NCI-H82 (cell line): ENCODE results near the gene SPIRE2.
A peak's percentile ranks its signal among the peaks of the same experiment; 100 is the strongest.
"Not testable (repeated sequence)": the region's sequence is repeated elsewhere in the genome, so short reads cannot be mapped to it uniquely, and the experiment has no call there.

Experiments used
- DNase-seq: peaks from one replicate; lab custom pipeline; 2025; lab: John Stamatoyannopoulos, UW

Gene SPIRE2, protein sequence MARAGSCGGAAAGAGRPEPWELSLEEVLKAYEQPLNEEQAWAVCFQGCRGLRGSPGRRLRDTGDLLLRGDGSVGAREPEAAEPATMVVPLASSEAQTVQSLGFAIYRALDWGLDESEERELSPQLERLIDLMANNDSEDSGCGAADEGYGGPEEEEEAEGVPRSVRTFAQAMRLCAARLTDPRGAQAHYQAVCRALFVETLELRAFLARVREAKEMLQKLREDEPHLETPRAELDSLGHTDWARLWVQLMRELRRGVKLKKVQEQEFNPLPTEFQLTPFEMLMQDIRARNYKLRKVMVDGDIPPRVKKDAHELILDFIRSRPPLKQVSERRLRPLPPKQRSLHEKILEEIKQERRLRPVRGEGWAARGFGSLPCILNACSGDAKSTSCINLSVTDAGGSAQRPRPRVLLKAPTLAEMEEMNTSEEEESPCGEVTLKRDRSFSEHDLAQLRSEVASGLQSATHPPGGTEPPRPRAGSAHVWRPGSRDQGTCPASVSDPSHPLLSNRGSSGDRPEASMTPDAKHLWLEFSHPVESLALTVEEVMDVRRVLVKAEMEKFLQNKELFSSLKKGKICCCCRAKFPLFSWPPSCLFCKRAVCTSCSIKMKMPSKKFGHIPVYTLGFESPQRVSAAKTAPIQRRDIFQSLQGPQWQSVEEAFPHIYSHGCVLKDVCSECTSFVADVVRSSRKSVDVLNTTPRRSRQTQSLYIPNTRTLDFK

DNA sequence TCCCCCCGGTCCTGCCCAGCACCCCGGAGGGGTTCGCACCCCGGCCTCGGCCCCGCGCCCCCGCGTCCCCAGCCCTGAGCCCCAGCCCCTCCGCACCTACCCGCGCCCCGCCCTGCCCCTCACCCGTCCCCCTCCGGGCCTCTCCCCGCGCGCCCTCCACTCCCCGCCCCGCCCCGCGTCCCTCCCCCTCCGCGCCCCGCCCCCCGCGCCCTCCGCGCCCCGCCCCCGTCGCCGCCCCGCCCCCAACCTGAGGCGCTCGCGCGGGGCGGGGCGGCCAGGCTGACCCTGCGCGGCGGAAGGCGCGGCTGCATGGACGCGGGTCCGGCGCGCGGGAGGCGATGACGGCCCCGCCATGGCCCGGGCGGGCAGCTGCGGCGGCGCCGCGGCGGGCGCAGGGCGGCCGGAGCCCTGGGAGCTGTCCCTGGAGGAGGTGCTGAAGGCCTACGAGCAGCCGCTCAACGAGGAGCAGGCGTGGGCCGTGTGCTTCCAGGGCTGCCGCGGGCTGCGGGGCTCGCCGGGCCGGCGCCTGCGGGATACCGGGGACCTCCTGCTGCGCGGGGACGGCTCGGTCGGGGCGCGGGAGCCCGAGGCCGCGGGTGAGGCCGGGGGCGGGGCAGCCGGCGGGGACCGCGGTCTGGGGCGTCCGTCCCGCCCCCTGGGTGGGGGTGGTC, at the start of gene SPIRE2:
Gene SPIRE2, plus strand, starts transcription at position 277 of the 671 bp plus-strand sequence. Its CDS starts 76 bp downstream, at position 353.
- peak; percentile 64 for DNase-seq

DNA sequence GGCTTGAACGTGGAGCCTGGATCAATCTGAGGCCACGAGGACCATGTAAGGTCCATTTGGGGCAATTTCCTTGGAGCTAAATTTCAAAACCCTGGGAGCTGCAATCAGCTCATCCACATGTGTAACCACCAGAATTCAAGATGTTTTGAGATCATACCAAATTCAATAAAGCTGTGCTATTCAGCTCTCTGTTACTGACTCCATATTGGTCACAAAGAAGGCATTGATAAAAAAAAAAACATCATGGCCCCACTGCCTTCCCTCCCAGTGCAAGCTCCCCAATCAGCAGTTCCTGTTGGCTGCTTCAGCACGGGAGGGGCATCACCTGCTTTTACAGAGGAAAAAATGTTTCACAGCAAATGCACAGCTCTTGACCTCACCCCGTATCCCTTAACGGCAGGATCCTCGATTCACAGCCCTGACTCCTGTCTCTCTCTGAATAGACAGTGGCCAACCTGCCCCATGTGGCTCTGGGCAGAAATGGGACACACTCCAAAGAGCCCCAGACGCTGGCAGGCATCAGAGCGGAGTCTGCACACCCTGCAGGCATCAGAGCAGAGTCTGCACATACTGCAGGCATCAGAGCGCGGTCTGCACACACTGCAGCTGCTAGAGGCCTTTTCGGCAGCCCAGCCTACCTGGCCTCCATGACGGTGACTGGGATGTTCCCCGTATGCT, 48.9 kb upstream of the SPIRE2 start:
- no peak for DNase-seq

DNA sequence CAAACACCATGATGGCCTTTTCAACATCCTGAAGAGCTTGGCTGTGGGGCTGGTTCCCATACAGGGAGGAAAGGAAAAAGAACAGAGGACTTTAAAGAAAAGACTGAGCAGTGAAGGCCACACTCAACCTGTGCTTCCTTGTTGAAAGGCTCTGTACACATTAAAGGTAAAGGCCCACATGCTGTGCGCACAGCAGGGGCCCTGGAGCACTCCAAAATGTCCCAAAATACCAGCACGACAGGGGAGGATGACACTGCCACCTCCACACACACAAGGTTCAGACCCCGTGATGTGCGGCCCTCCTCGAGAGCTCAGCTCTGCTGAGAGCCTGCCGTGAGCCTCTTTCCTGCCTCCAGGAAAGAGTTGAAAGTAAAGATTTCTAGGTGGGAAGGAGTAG, 48.4 kb upstream of the SPIRE2 start:
- DNase-seq, result no peak

DNA sequence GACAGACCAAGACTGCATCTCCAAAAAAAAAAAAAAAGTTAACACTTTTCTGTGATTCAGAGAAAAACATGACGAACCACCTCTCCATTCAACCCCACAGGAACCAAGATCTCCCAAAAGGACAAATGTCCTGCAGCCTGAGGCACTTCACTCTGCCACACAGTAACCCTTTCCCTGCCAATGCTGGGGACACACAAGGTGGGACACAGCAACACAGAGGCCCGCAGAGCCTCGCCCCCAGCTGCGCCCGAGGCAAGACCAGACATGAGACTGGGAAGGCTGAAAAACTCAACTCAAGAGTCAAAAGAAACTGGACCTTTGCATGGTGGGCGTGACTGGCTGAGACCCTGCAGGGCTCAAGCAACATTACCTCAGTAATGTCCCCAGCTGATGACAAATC, 45.8 kb upstream of the SPIRE2 start:
- no peak for DNase-seq

DNA sequence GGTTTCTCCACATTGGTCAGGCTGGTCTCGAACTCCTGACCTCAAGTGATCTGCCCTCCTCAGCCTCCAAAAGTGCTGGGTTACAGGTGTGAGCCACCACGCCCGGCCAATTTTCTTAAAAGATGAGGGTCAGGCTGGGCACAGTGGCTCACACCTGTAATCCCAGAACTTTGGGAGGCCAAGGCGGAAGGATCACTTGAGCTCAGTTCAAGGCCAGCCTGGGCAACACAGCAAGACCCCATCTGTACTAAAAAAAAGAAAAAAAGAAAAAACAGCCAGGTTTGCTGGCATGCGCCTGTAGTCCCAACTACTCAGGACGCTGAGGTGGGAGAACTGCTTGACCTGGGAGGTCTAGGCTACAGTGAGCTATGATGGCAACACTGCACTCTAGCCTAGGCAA, 44.3 kb upstream of the SPIRE2 start:
- not testable (repeated sequence) for DNase-seq

DNA sequence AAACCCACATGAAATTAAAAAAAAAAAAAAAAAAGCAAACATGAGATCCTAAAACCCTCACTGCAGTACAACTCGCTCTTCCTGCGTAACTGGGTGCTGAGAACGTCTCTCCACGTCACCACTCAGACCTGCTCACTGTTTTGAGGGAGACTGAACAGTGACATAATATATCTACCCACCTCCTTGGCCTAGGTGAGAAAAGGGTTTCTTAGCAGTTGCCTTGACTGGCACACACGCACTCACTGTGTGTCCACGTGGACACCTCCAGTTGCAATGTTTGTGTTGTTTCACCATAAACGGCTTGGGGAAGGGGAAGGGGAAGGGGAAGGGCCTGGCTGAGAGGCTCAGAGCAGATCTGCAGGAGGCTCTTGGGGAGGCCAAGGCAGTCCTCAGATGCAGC, 43.9 kb upstream of the SPIRE2 start:
- no peak for DNase-seq

DNA sequence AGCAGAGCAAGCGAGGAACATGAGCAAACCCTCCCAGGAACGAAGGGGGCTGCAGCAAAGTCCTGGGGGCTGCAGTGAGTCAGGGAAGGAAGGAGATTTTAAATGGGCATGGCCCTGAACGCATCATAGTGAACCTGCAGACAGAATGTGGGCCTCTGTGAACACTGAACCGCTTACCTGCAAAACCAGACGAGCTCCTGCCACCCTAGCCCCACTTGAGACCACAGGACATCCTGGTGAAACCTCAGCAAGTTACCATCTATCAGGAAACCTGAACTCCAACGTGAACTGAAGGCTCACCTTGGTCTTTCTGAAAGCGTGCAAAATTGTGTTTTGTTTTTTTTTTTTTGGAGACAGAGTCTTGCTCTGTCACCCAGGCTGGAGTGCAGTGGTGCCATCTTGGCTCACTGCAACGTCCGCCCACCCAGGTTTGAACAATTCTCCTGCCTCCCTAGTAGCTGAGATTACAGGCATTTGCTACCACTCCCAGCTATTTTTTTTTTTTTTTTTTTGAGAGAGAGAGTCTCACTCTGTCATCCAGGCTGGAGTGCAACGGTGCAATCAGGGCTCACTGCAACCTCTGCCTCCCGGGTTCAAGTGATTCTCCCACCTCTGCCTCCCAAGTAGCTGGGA, 42.6 kb upstream of the SPIRE2 start:
- DNase-seq, result no peak

DNA sequence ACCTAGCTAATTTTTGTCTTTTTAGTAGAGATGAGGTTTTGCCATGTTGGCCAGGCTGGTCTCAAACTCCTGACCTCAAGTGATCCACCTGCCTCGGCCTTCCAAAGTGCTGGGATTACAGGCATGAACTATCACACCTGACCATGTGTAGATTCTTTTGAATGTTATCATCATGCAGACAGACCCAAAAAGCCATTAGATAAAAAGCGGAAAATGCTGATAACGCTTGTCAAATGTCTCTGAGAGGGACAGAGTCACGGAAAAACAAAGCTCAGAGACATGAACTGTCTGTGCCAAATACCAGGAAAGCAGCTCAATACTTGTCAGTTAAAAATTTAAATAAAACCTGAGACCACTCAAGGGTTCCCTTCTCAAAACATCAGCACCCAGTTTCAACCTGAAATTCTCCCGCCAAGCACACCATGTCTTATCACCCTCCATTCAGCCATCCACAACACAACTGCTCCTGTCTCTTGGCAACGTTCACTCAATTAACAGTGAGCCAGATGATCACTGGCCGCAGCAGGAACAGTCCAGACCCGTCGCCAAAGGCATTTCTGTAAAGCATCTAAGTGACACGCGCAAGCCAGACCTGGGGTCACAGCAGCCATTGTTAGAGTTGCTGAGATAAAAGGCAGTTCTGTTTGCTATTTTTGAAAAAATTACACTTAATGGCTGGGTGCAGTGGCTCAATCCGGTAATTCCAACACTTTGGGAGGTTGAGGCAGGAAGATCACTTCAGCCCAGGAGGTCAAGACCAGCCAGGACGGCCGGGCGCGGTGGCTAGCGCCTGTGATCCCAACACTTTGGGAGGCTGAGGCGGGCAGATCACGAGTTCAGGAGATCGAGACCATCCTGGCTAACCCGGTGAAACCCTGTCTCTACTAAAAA, 41.6 kb upstream of the SPIRE2 start:
- no peak for DNase-seq

DNA sequence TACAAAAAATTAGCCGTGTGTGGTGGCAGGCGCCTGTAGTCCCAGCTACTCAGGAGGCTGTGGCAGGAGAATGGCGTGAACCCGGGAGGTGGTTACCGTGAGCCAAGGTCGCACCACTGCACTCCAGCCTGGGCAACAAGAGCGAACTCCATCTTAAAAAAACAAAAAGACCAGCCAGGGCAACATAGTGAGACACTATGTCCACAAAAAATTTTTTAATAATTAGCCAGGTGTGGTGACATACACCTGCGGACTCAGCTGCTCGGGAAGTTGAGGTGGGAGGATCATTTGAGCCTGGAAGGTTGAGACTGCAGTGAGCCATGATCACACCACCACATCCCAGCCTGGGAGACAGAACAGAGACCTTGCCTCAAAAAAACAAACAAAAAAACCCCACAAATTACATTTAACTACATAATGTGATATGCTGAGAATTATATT, 40.9 kb upstream of the SPIRE2 start:
- no peak for DNase-seq

DNA sequence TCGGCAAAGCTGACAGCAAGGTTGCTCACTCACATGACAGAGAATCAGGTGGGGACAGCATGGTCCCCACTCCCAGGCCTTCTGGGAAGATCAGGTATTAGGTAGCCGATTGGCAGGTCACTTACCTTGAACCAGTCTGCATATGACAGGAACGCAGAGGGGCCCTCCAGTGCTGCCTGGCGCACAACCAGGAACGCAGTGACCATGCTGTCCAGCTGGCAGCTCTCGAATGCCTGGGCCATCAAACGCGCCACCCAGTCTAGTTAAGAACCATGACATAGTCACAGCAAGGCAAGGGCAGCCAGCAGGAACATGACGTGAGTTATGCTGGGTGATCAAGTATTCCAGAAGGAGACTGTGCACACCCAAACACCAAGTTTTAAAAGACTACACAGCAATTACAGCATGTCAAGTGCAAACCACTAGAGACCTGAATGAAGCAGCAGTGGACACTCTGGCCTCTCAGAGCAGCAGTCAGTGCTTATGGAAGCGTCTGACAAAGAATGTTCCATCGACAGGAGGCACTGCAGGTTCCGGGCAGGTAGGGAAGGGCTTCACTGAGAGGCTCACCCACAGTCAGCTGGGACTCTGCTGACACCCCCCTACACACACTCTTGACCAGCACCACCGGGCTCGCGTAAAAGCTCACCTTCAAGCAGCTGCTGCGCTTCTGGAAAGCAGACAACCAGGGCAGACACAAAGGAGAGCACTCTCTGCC, 36.8 kb upstream of the SPIRE2 start:
- DNase-seq, result no peak

DNA sequence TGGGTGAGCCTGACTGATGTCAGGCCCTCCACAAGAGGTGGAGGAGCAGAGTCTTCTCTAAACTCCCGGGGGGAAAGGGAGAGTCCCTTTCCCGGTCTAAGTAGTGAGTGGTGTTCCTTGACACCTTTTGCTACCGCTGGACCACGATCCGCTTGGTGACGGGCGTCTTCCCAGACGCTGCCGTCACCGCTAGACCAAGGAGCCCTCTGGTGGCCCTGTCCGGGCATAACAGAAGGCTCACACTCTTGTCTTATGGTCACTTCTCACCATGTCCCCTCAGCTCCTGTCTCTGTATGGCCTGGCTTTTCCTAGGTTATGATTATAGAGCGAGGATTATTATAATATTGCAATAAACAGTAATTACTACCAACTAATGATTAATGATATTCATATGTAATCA, 35.2 kb upstream of the SPIRE2 start:
- DNase-seq, result peak; percentile 18

DNA sequence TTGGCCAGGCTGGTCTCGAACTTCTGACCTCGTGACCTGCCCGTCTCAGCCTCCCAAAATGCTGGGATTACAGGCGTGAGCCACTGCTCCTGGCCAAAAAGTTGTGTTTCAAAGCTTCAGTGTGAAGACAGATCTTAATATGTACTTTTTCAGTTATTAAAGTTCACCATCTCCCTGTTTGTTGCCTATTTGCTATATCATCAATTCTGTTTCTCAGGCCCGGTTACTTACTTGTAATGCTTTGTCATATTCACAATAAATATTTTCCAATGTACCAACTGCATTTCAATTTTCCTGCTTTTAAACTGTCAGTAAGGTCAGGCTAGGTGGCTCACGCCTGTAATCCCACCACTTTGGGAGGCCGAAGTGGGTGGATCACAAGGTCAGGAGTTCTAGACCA, 34.3 kb upstream of the SPIRE2 start:
- no peak for DNase-seq

DNA sequence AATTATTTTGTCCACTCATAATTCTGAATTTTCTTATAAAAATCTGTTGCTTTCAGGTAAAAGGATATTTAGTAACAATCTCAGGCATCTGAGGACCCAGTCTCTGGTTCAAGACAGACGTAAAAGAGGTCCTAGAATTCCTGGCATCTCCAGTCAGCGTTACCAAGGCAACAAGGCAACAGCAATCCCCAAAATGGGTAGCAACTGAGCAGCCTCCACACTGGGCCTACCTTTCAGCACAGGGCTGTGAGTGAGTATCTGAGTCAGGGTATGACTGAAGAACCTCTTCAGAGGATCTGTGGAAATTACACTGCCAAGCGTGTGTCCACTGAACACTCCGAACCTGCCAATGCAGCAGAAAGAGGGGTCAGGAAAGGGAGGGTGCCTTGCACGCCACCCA, 32.6 kb upstream of the SPIRE2 start:
- no peak for DNase-seq

DNA sequence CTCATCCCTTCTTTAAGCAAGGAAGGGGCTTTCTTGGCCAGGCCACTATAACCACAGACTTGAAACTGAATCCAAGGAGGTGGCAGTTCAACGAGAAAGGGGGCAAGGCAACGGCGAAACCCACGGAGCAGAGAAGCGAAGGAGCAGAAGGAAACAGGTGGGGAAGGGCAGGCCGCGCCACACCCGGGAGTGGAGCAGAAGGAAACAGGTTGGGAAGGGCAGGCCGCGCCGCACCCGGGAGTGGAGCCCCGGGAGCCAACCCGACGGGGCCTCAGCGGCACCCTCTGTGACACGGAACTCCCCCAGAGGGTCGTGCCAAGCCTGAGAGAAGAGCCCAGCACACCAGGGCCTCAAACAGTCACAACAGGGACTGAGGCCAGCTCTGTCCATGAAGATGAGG, 32.2 kb upstream of the SPIRE2 start:
- no peak for DNase-seq

DNA sequence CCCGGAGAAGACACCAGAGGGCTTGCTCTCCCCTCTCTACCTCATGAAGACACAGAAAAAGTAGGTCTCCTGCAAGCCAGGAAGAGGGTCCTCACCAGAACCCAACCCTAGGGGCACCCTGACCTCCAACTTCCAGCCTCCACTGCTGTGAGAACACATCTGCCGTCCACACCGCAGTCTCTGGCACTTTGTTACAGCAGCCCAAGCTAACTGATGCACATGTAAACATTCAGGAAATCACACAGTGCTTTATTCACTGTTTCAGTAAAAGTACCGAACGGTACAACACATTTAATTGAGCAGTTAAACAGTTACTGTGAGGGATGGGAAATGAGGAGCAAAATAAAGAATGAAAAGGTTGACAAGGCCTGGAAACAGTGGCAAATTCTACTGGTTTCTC, 30.1 kb upstream of the SPIRE2 start:
- DNase-seq, result no peak

DNA sequence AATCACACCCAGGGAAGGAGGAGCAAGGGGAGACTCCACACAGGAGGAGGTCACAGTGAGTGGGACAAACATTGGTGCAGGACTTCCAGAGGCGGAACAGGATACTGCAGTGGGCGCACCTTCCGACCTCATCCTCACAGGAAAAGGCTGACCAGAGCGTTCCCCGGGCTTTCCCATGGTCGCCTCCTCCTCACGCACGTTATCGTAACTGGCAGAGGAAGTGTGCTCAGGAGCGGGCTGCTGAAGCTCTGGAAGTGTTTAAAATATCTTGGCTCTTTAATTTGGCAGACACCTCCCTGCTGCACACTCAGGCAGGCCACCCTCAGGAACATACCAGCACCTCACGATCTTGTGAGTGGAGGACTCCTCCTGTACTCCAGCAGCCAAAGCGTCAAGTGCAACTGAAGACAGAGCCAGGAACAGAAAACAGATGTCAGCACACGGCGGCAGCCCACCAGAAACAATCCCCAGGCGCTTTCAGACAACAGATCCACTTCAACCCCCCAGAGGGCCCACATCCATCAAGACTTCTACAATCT, 29.4 kb upstream of the SPIRE2 start:
- DNase-seq, result no peak

DNA sequence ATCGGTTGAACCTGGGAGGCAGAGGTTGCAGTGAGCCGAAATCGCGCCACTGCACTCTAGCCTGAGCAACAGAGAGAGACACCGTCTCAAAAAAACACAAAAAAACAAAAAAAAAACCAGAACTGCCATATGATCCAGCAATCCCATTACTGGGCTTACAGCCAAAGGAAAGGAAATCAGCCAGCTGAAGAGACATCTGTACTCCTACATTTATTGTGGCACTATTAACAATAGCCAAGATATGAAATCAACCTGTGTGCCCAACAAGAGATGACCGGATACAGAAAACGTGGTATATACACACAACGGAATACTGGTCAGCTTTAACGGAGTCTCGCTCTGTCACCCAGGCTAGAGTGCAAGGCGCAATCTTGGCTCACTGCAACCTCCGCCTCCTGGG, 26.5 kb upstream of the SPIRE2 start:
- DNase-seq, result no peak

DNA sequence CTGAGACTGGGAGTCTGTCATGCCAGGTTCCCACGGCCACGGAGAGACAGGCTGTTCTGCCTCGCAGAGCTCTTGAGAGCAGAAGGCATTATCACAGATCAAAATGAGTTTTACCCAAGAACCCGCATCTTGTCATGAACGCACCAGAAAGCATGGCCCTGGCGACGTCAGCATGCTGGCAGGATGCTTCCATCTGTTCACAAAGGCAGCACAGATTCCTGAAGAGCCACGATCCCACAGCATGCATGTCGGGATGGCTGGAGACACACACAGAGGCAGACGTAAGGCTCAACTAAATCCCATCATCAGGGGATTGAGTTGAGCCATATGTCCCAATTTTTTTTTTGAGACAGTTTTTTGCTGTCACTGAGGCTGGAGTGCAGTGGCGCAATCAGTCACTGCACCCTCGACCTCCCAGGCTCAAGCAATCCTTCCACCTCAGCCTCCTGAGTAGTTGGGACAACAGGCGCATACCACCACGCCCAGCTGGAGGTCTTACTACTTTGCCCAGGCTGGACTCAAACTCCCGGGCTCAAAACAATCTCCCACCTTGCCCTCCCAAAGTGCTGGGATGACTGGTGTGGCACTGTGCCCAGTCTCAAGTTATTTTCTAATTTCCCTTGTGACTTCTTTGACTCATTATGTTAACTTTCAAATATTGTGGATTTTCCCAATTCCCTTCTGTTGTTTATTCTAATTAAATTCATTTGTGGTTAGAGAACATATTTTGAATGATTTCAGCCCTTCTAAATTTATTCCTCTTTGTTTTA, 23.0 kb upstream of the SPIRE2 start:
- peak; percentile 97 for DNase-seq

DNA sequence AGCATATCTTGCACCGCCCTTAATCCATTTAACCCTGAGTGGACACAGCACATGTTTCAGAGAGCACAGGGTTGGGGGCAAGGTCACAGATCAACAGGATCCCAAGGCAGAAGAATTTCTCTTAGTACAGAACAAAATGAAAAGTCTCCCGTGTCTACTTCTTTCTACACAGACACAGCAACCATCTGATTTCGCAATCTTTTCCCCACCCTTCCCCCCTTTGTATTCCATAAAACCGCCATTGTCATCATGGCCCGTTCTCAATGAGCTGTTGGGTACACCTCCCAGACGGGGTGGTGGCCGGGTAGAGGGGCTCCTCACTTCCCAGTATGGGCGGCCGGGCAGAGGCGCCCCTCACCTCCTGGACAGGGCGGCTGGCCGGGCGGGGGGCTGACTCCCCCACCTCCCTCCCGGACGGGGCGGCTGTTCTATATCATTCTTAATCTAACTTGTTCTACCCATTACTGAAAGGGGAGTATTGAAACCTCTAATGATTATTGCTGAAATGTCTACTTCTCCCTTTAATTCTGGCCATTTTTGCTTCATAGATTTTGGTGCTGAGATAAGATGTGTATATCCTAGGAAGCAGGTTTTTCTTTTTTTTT, 21.6 kb upstream of the SPIRE2 start:
- not testable (repeated sequence) for DNase-seq
